Neural progenitor cell (in vitro differentiated cells): ENCODE measurements around the gene TRAF4.

Experiments
- EZH2 ChIP-seq: fragments of 200-600 bp; sonication (generic); IDR thresholded peaks from 2 replicates; pipeline ENCODE4 v1.6.1; 2017; ENCODE audit warnings: antibody characterized with exemption, mild to moderate bottlenecking, moderate library complexity
- EZH2phosphoT487 ChIP-seq: fragments of 200-600 bp; sonication (generic); IDR thresholded peaks from 2 replicates; pipeline ENCODE4 v1.6.1; 2017; ENCODE audit warnings: antibody characterized with exemption
- TF ChIP-seq, protein P1 (sequence below): fragments of 200-600 bp; sonication (generic); IDR thresholded peaks from 2 replicates; pipeline ENCODE4 v1.5.1; 2017; ENCODE audit warnings: antibody characterized with exemption, mild to moderate bottlenecking

DNA sequence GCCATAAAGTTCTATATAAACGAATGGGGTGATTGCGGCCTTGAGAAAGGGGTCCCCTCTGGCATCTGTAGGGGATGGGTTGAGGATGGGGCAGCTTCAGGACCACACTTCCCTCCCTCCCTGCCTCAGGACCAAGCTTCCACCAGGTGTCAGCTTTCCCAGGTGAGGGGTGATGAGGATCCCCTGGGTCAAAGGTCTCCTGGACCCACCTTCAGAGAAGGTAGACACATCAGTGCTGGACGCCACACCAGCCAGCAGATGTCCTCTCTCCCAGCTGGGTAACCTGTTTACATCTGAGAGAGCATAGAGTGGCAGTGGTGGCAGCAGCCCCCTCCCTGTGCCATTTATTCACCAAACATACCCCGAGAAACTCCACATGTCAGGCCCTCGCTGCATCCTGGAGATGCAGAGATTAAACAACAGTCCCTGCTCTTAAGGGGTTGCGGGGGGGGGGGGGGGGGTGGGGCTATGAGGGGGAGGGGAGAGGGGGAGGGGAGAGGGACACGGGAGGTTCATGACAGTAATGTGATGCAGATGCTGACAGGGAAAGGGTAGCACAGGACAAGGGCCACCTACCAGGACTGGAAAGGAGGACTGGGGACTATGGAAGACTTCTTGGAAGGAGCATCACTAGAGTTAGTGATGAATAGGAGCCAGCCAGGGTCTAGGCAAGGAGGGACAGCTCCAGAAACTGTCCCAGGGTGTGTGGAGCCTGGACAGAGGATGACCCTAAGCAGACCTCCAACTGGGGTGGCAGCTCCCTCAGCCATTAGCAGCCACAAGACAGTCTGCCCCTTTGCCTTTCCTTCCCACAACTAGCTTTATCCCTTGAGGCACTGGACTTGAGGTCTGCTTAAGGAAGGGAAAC is 37.1 kb upstream of the TRAF4 start:
- TF ChIP-seq, protein P1, sequence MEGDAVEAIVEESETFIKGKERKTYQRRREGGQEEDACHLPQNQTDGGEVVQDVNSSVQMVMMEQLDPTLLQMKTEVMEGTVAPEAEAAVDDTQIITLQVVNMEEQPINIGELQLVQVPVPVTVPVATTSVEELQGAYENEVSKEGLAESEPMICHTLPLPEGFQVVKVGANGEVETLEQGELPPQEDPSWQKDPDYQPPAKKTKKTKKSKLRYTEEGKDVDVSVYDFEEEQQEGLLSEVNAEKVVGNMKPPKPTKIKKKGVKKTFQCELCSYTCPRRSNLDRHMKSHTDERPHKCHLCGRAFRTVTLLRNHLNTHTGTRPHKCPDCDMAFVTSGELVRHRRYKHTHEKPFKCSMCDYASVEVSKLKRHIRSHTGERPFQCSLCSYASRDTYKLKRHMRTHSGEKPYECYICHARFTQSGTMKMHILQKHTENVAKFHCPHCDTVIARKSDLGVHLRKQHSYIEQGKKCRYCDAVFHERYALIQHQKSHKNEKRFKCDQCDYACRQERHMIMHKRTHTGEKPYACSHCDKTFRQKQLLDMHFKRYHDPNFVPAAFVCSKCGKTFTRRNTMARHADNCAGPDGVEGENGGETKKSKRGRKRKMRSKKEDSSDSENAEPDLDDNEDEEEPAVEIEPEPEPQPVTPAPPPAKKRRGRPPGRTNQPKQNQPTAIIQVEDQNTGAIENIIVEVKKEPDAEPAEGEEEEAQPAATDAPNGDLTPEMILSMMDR, result no peak
- TF ChIP-seq EZH2phosphoT487, result no peak
- no peak for TF ChIP-seq EZH2
